HUDEP-2 (cell line): Measurements from ENCODE around the gene CFAP20.
"Not testable (repeated sequence)": the region's sequence is repeated elsewhere in the genome, so short reads cannot be mapped to it uniquely, and the experiment has no call there.

ENCODE experiments used
- DNase-seq, 76 experiments: peaks; one replicate each; lab custom pipeline; 2025; ENCODE audit not compliant: unreplicated experiment in 76 of 76; lab: John Stamatoyannopoulos, UW

The CFAP20 gene

DNA sequence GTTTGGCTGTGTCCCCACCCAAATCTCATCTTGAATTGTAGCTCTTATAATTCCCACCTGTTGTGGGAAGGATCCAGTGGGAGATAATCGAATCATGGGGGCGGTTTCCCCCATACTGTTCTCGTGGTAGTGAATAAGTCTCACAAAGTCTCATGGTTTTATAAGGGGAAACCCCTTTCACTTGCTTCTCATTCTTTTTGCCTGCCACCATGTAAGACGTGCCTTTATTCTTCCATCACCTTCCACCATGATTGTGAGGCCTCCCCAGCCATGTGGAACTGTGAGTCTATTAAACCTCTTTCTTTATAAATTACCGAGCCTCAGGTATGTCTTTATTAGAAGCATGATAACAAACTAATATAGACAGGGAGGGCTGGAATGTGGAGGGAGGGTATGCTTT lies 57.0 kb downstream of the CFAP20 start:
- DNase-seq = not testable (repeated sequence)

DNA sequence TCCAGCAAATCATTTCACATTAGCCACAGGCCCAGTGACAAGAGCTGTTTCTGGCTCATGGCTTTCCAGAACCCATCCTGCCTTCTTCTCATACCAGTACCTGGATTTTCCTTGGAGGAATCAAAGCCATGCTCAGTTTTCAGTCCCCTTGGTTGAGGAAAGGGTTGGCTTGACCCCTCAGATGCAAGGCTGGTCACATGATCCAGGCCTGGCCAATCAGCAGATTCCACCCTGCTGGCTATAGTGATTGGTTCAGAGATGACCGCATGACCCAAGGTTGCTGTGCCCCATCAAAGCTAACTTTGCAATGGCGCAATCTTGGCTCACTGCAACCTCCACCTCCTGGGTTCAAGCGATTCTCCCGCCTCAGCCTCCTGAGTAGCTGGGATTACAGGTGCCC lies 58.6 kb downstream of the CFAP20 start:
- DNase-seq = no peak
